OCI-LY3 (cell line): ENCODE results near the gene TCF12.

Experiments used
- H2AFZ ChIP-seq: fragments of 200-600, 300-600 bp; shearing (Covaris generic); 2 replicates; pipeline ENCODE4 v1.6.0; 2014; ENCODE audit warnings: antibody characterized with exemption, low read depth, low read length
- H3K27ac ChIP-seq: fragments of 200-600, 300-600 bp; sonication (generic); 2 replicates; pipeline ENCODE4 v1.5.1; 2014; ENCODE audit warnings: mild to moderate bottlenecking, low read length, moderate library complexity, mixed read lengths
- H3K27me3 ChIP-seq: fragments of 200-600, 300-600 bp; sonication (generic); 2 replicates; pipeline ENCODE4 v1.6.1; 2014; ENCODE audit warnings: low read depth, low read length, mixed read lengths
- H3K36me3 ChIP-seq: fragments of 200-600, 300-600 bp; sonication (generic); replicated peaks from 2 replicates; pipeline ENCODE3; 2014; ENCODE audit warnings: low read depth, low read length, mixed read lengths
- H3K4me1 ChIP-seq: fragments of 300-600, 200-600 bp; sonication (generic); 2 replicates; pipeline ENCODE4 v1.6.1; 2014; ENCODE audit warnings: low read length, mixed read lengths
- H3K4me2 ChIP-seq: fragments of 200-600, 300-600 bp; sonication (generic); 2 replicates; pipeline ENCODE4 v1.6.1; 2014; ENCODE audit warnings: low read length, mixed read lengths
- H3K4me3 ChIP-seq: fragments of 300-600, 200-600 bp; sonication (generic); 2 replicates; pipeline ENCODE4 v1.5.1; 2014; ENCODE audit warnings: antibody characterized with exemption, mild to moderate bottlenecking, low read length, moderate library complexity
- H3K79me2 ChIP-seq: fragments of 300-600, 200-600 bp; shearing (Covaris generic); 2 replicates; pipeline ENCODE4 v1.6.1; 2014; ENCODE audit warnings: mild to moderate bottlenecking, low read length, mixed read lengths
- H3K9ac ChIP-seq: fragments of 300-600, 200-600 bp; shearing (Covaris generic); 2 replicates; pipeline ENCODE4 v1.6.0; 2014; ENCODE audit warnings: mild to moderate bottlenecking, low read length, moderate library complexity
- H3K9me3 ChIP-seq: fragments of 200-600, 300-600 bp; shearing (Covaris generic); 2 replicates; pipeline ENCODE4 v1.6.1; 2014; ENCODE audit warnings: low read length, mixed read lengths; ENCODE audit not compliant: insufficient read depth
- H4K20me1 ChIP-seq: fragments of 200-600, 300-600 bp; sonication (generic); 2 replicates; pipeline ENCODE4 v1.6.1; 2016; ENCODE audit warnings: low read length, mixed read lengths; ENCODE audit not compliant: insufficient read depth
- CTCF ChIP-seq: fragments of 200-600, 300-600 bp; sonication (generic); IDR thresholded peaks from 2 replicates; pipeline ENCODE4 v1.5.1; 2014; ENCODE audit warnings: antibody characterized with exemption, low read length, low read depth
- EZH2phosphoT487 ChIP-seq: fragments of 200-600 bp; shearing (Covaris generic); IDR thresholded peaks from 2 replicates; pipeline ENCODE4 v1.6.1; 2018; ENCODE audit warnings: antibody characterized with exemption, mixed run types, low read depth

TCF12 gene

GRCh38 chr15:57060799-57061198, 142.4 kb downstream of the TCF12 start:
- TF ChIP-seq EZH2phosphoT487 (no peak), CTCF (no peak)

GRCh38 chr15:57061281-57061680, 142.8 kb downstream of the TCF12 start:
- no peaks in the 10 kb centered on the region for H3K4me1 ChIP-seq
- peaks cover 18% of the 10 kb centered on the region; the same call in 1 of the 2 replicates for H4K20me1 ChIP-seq
- H3K4me2 ChIP-seq: no peak overlapping the region
- TF ChIP-seq EZH2phosphoT487: no peak
- TF ChIP-seq CTCF: no peak
- H3K36me3 ChIP-seq: no peaks in the 10 kb centered on the region
- no peak overlapping the region for H3K4me3 ChIP-seq
- no peaks in the 10 kb centered on the region for H3K9me3 ChIP-seq
- H2AFZ ChIP-seq: no peak overlapping the region
- H3K27me3 ChIP-seq: no peaks in the 10 kb centered on the region
- H3K27ac ChIP-seq: no peak overlapping the region
- H3K9ac ChIP-seq: no peak overlapping the region
- H3K79me2 ChIP-seq: peaks cover 31% of the 10 kb centered on the region

More at GRCh38 chr15:57060799-57061198, 142.4 kb downstream of the TCF12 start:
- H3K4me1 ChIP-seq: no peaks in the 10 kb centered on the region
- H3K36me3 ChIP-seq: no peaks in the 10 kb centered on the region
- no peaks in the 10 kb centered on the region for H3K27me3 ChIP-seq
- H2AFZ ChIP-seq: no peak overlapping the region
- H3K9ac ChIP-seq: no peak overlapping the region
- peaks cover 32% of the 10 kb centered on the region for H3K79me2 ChIP-seq
- no peak overlapping the region for H3K4me3 ChIP-seq
- no peaks in the 10 kb centered on the region for H3K9me3 ChIP-seq
- H3K27ac ChIP-seq: no peak overlapping the region
- no peak overlapping the region for H3K4me2 ChIP-seq
- H4K20me1 ChIP-seq: peaks cover 18% of the 10 kb centered on the region; the same call in 1 of the 2 replicates

GRCh38 chr15:57061696-57062095, 143.3 kb downstream of the TCF12 start:
- H3K4me1 ChIP-seq: no peaks in the 10 kb centered on the region
- H2AFZ ChIP-seq: no peak overlapping the region
- no peaks in the 10 kb centered on the region for H3K9me3 ChIP-seq
- TF ChIP-seq CTCF (no peak), EZH2phosphoT487 (no peak)
- no peaks in the 10 kb centered on the region for H3K27me3 ChIP-seq
- peaks cover 18% of the 10 kb centered on the region; the same call in 1 of the 2 replicates for H4K20me1 ChIP-seq
- peaks cover 29% of the 10 kb centered on the region for H3K79me2 ChIP-seq
- H3K36me3 ChIP-seq: no peaks in the 10 kb centered on the region
- H3K4me3 ChIP-seq: no peak overlapping the region
- H3K27ac ChIP-seq: no peak overlapping the region
- H3K4me2 ChIP-seq: no peak overlapping the region
- H3K9ac ChIP-seq: no peak overlapping the region

GRCh38 chr15:57064033-57064432, 145.6 kb downstream of the TCF12 start:
- H3K9me3 ChIP-seq: no peaks in the 10 kb centered on the region
- H2AFZ ChIP-seq: no peak overlapping the region
- TF ChIP-seq EZH2phosphoT487: no peak
- no peak for TF ChIP-seq CTCF
- H3K4me1 ChIP-seq: no peaks in the 10 kb centered on the region
- H3K4me3 ChIP-seq: no peak overlapping the region
- H3K27me3 ChIP-seq: no peaks in the 10 kb centered on the region
- 0 out of 2 replicates have a peak, but pooled peaks cover 8% of the 10 kb centered on the region for H4K20me1 ChIP-seq
- peaks cover 13% of the 10 kb centered on the region; the same call in 1 of the 2 replicates for H3K79me2 ChIP-seq
- no peak overlapping the region for H3K9ac ChIP-seq
- no peak overlapping the region for H3K27ac ChIP-seq
- no peaks in the 10 kb centered on the region for H3K36me3 ChIP-seq
- H3K4me2 ChIP-seq: no peak overlapping the region
